ENCODE data around the gene TAF1C.
A peak's percentile ranks its signal among the peaks of the same experiment; 100 is the strongest.

TAF1C gene

DNA sequence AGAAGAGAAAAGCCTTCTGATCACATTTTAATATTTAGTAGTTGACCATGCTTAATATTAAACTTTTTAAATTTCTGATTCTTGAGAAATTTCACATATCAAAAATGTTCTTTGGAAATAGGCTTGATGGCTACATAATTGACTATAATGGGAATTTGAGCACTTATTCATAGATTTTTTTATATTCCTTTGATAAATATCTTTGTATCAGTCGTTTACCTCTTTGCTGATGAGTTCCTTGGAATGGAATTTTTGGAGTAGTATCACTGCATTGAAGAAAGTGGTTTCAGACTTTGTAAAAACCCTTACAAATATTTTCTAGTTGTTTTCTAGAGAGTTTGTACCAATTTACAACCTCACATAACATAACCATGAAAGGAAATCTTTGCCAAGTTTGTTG, 27.1 kb downstream of the TAF1C start:
- Histone ChIP-seq H3K4me2 (ENCODE audit: low read depth, low read length, poor library complexity, severe bottlenecking) (no peak overlapping the region), H2AFZ (ENCODE audit: low read length) (no peak overlapping the region), H3K27me3 (ENCODE audit: insufficient read depth, low read length, poor library complexity, severe bottlenecking) (no peaks in the 10 kb centered on the region), H4K20me1 (ENCODE audit: insufficient read depth, low read length, poor library complexity, severe bottlenecking) (no peaks in the 10 kb centered on the region), H3K36me3 (ENCODE audit: insufficient read depth, low read length) (no peaks in the 10 kb centered on the region), H3K4me3 (ENCODE audit: low read length, poor library complexity, severe bottlenecking) (no peak overlapping the region), H3K9me3 (ENCODE audit: insufficient read depth, low read depth, low read length) (no peaks in the 10 kb centered on the region), H3K4me1 (ENCODE audit: insufficient read depth, low read length, poor library complexity, severe bottlenecking) (no peaks in the 10 kb centered on the region), H3K9me2 (replicated peaks; ENCODE audit: low read depth, low read length) (no peaks in the 10 kb centered on the region), H3F3A (ENCODE audit: low read depth) (no peaks in the 10 kb centered on the region), H3K79me2 (ENCODE audit: insufficient read depth, low read length) (no peaks in the 10 kb centered on the region), H3K9ac (ENCODE audit: low read depth, low read length, poor library complexity, severe bottlenecking) (no peak overlapping the region)
- no peak for TF ChIP-seq EZH2phosphoT487 (IDR thresholded peaks at IDR 0.05; ENCODE audit: borderline replicate concordance)

DNA sequence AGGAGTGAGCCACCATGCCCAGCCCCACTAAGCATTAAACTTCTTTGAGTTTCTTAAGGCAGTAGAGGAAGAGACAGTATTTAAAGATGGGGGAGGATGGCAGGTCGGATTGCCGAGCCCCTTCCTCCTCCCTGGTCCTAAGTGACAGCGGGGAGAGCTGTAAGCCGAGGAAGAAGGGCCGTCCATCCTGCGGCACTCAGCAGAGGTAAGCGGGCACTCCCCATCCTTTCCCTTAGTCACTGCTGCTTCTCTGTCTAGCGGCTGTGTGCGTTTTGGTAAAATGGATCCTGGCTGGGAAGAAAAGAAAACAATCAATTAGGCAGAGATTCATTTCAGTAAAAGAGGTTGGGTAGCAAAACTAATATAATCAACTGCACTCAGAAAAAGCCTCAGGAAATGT, 27.9 kb downstream of the TAF1C start:
- Histone ChIP-seq H3K9me3 (ENCODE audit: insufficient read depth, low read depth, low read length) (no peaks in the 10 kb centered on the region), H3K79me2 (ENCODE audit: insufficient read depth, low read length) (no peaks in the 10 kb centered on the region), H3K9me2 (replicated peaks; ENCODE audit: low read depth, low read length) (no peaks in the 10 kb centered on the region), H3K4me1 (ENCODE audit: insufficient read depth, low read length, poor library complexity, severe bottlenecking) (no peaks in the 10 kb centered on the region), H3K9ac (ENCODE audit: low read depth, low read length, poor library complexity, severe bottlenecking) (no peak overlapping the region), H3K4me3 (ENCODE audit: low read length, poor library complexity, severe bottlenecking) (no peak overlapping the region), H3F3A (ENCODE audit: low read depth) (no peaks in the 10 kb centered on the region), H3K4me2 (ENCODE audit: low read depth, low read length, poor library complexity, severe bottlenecking) (no peak overlapping the region), H3K27me3 (ENCODE audit: insufficient read depth, low read length, poor library complexity, severe bottlenecking) (no peaks in the 10 kb centered on the region), H4K20me1 (ENCODE audit: insufficient read depth, low read length, poor library complexity, severe bottlenecking) (no peaks in the 10 kb centered on the region), H3K36me3 (ENCODE audit: insufficient read depth, low read length) (no peaks in the 10 kb centered on the region), H2AFZ (ENCODE audit: low read length) (no peak overlapping the region)
- TF ChIP-seq EZH2phosphoT487 (IDR thresholded peaks at IDR 0.05; ENCODE audit: borderline replicate concordance) = no peak
- TF ChIP-seq, protein P1, sequence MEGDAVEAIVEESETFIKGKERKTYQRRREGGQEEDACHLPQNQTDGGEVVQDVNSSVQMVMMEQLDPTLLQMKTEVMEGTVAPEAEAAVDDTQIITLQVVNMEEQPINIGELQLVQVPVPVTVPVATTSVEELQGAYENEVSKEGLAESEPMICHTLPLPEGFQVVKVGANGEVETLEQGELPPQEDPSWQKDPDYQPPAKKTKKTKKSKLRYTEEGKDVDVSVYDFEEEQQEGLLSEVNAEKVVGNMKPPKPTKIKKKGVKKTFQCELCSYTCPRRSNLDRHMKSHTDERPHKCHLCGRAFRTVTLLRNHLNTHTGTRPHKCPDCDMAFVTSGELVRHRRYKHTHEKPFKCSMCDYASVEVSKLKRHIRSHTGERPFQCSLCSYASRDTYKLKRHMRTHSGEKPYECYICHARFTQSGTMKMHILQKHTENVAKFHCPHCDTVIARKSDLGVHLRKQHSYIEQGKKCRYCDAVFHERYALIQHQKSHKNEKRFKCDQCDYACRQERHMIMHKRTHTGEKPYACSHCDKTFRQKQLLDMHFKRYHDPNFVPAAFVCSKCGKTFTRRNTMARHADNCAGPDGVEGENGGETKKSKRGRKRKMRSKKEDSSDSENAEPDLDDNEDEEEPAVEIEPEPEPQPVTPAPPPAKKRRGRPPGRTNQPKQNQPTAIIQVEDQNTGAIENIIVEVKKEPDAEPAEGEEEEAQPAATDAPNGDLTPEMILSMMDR (conservative IDR thresholded peaks at IDR 0.05; ENCODE audit: low read length) = no peak

DNA sequence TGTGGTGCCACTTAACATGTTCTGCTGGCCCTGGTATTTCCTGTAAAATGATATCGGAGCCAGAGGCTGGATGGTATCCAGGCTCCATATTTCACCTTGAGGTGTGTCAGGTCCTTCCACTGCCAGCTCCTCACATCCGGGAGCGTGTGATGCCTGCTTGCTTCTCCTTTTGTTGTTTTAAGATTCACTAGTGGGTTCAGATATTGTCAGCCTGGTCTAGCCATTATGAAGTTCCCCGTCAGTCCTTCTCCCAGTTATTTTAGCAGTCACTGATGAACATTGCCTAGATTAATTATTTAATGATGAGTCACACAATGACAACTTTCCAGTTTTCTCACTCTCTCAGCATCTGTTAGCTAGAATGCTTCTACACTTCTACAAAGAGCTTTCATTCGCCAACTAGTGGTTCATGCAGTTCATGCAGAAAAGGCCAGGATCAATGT, 30.5 kb downstream of the TAF1C start:
- Histone ChIP-seq H3F3A (ENCODE audit: low read depth) (no peaks in the 10 kb centered on the region), H3K79me2 (ENCODE audit: insufficient read depth, low read length) (no peaks in the 10 kb centered on the region), H3K9me3 (ENCODE audit: insufficient read depth, low read depth, low read length) (no peaks in the 10 kb centered on the region), H3K27me3 (ENCODE audit: insufficient read depth, low read length, poor library complexity, severe bottlenecking) (no peaks in the 10 kb centered on the region), H3K4me2 (ENCODE audit: low read depth, low read length, poor library complexity, severe bottlenecking) (no peak overlapping the region), H3K9ac (ENCODE audit: low read depth, low read length, poor library complexity, severe bottlenecking) (no peak overlapping the region), H3K9me2 (replicated peaks; ENCODE audit: low read depth, low read length) (no peaks in the 10 kb centered on the region), H3K4me1 (ENCODE audit: insufficient read depth, low read length, poor library complexity, severe bottlenecking) (no peaks in the 10 kb centered on the region), H4K20me1 (ENCODE audit: insufficient read depth, low read length, poor library complexity, severe bottlenecking) (no peaks in the 10 kb centered on the region), H2AFZ (ENCODE audit: low read length) (no peak overlapping the region), H3K36me3 (ENCODE audit: insufficient read depth, low read length) (no peaks in the 10 kb centered on the region), H3K4me3 (ENCODE audit: low read length, poor library complexity, severe bottlenecking) (no peak overlapping the region)
- TF ChIP-seq, protein P1 (conservative IDR thresholded peaks at IDR 0.05; ENCODE audit: low read length) = peak; percentile 40; the same call in 1 of the 2 replicates
- TF ChIP-seq EZH2phosphoT487 (IDR thresholded peaks at IDR 0.05; ENCODE audit: borderline replicate concordance) = no peak

DNA sequence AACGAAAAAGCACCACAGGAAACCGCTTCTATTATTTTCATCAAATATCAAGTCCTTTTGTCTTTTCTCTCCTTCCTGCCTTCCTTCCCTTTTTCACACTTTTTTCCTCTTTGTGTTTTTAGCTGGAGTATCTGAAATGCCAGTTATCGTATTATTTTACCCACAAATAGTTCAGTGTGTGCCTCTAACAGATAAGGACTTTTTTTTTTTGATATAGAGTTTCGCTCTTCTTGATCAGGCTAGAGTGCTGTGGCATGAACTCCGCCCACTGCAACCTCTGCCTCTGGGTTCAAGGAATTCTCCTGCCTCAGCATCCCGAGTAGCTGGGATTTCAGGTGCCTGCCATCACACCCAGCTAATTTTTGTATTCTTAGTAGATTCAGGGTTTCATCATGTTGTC, 31.1 kb downstream of the TAF1C start:
- Histone ChIP-seq H3K9me2 (replicated peaks; ENCODE audit: low read depth, low read length) (no peaks in the 10 kb centered on the region), H3K4me3 (ENCODE audit: low read length, poor library complexity, severe bottlenecking) (no peak overlapping the region), H3K4me2 (ENCODE audit: low read depth, low read length, poor library complexity, severe bottlenecking) (no peak overlapping the region), H3K9ac (ENCODE audit: low read depth, low read length, poor library complexity, severe bottlenecking) (no peak overlapping the region), H3K4me1 (ENCODE audit: insufficient read depth, low read length, poor library complexity, severe bottlenecking) (no peaks in the 10 kb centered on the region), H4K20me1 (ENCODE audit: insufficient read depth, low read length, poor library complexity, severe bottlenecking) (no peaks in the 10 kb centered on the region), H3K9me3 (ENCODE audit: insufficient read depth, low read depth, low read length) (no peaks in the 10 kb centered on the region), H3K36me3 (ENCODE audit: insufficient read depth, low read length) (no peaks in the 10 kb centered on the region), H3K27me3 (ENCODE audit: insufficient read depth, low read length, poor library complexity, severe bottlenecking) (no peaks in the 10 kb centered on the region), H2AFZ (ENCODE audit: low read length) (no peak overlapping the region), H3K79me2 (ENCODE audit: insufficient read depth, low read length) (no peaks in the 10 kb centered on the region), H3F3A (ENCODE audit: low read depth) (no peaks in the 10 kb centered on the region)
- TF ChIP-seq, protein P1 (conservative IDR thresholded peaks at IDR 0.05; ENCODE audit: low read length) = no peak
- TF ChIP-seq EZH2phosphoT487 (IDR thresholded peaks at IDR 0.05; ENCODE audit: borderline replicate concordance) = no peak
